BLaER1 (cell line): ENCODE results near the gene LPCAT2.

Experiments used
- H3K27ac ChIP-seq: shearing (Covaris generic); formaldehyde crosslinking; 2 replicates; pipeline ENCODE4 v1.8.1; 2022
- H3K27me3 ChIP-seq: shearing (Covaris generic); formaldehyde crosslinking; 2 replicates; pipeline ENCODE4 v1.8.1; 2022
- H3K36me3 ChIP-seq: shearing (Covaris generic); formaldehyde crosslinking; 2 replicates; pipeline ENCODE4 v1.8.1; 2022
- H3K4me1 ChIP-seq: shearing (Covaris generic); formaldehyde crosslinking; 2 replicates; pipeline ENCODE4 v1.8.1; 2022
- H3K4me2 ChIP-seq: shearing (Covaris generic); formaldehyde crosslinking; 2 replicates; pipeline ENCODE4 v1.8.1; 2022
- H3K4me3 ChIP-seq: shearing (Covaris generic); formaldehyde crosslinking; 2 replicates; pipeline ENCODE4 v1.8.1; 2022
- H3K9ac ChIP-seq: shearing (Covaris generic); formaldehyde crosslinking; 2 replicates; pipeline ENCODE4 v1.8.1; 2022
- H3K9me3 ChIP-seq: shearing (Covaris generic); formaldehyde crosslinking; 2 replicates; pipeline ENCODE4 v1.8.1; 2022
- H4K20me1 ChIP-seq: shearing (Covaris generic); formaldehyde crosslinking; 2 replicates; pipeline ENCODE4 v1.8.1; 2022
- Cebpa-rat ChIP-seq: shearing (Covaris generic); IDR thresholded peaks from 2 replicates; pipeline ENCODE4 v1.8.1; 2022

Gene LPCAT2

GRCh38 chr16:55512941-55513340, 4.1 kb downstream of the LPCAT2 start:
- Histone ChIP-seq H3K9ac (no peak overlapping the region), H3K27ac (no peak overlapping the region), H3K4me1 (peaks cover 19% of the 10 kb centered on the region), H3K27me3 (peaks cover 19% of the 10 kb centered on the region), H3K36me3 (no peaks in the 10 kb centered on the region), H3K9me3 (peaks cover 32% of the 10 kb centered on the region), H3K4me2 (no peak overlapping the region), H3K4me3 (no peak overlapping the region), H4K20me1 (no peaks in the 10 kb centered on the region)
- no peak for TF ChIP-seq Cebpa-rat

DNA sequence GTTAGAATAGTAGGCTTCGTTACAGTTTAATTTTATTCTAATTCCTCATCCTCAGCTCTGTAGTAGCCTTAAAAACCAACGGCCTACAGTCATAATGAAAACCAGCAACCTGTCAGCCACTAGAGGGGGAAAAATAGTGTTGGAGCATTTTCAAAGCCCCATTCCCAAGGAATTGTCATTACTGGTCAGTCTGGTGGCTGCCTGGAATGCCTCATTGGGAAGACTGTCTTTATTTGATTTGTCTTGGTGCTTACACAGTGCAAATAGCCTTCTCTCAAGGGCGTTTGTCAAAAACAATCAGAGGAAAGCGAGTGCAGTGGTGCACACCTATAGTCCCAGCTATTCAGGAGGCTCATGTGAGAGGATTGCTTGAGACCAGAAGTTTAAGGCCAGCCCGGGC, 4.7 kb downstream of the LPCAT2 start:
- peaks cover 29% of the 10 kb centered on the region for H3K9me3 ChIP-seq
- TF ChIP-seq Cebpa-rat, result no peak

GRCh38 chr16:55515111-55515510, 6.2 kb downstream of the LPCAT2 start:
- no peaks in the 10 kb centered on the region for H3K27me3 ChIP-seq
- TF ChIP-seq Cebpa-rat, result no peak
- H3K36me3 ChIP-seq, result no peaks in the 10 kb centered on the region
- no peak overlapping the region for H3K4me3 ChIP-seq
- no peak overlapping the region for H3K27ac ChIP-seq
- peaks cover 21% of the 10 kb centered on the region for H3K9me3 ChIP-seq
- no peak overlapping the region for H3K9ac ChIP-seq
- H4K20me1 ChIP-seq, result no peaks in the 10 kb centered on the region
- H3K4me1 ChIP-seq, result peaks cover 5% of the 10 kb centered on the region
- H3K4me2 ChIP-seq, result no peak overlapping the region

More for the DNA sequence above, 4.7 kb downstream of the LPCAT2 start:
- Histone ChIP-seq H4K20me1 (no peaks in the 10 kb centered on the region), H3K27ac (no peak overlapping the region), H3K4me2 (no peak overlapping the region), H3K27me3 (peaks cover 13% of the 10 kb centered on the region), H3K4me1 (peaks cover 19% of the 10 kb centered on the region), H3K4me3 (no peak overlapping the region), H3K9ac (no peak overlapping the region), H3K36me3 (no peaks in the 10 kb centered on the region)

DNA sequence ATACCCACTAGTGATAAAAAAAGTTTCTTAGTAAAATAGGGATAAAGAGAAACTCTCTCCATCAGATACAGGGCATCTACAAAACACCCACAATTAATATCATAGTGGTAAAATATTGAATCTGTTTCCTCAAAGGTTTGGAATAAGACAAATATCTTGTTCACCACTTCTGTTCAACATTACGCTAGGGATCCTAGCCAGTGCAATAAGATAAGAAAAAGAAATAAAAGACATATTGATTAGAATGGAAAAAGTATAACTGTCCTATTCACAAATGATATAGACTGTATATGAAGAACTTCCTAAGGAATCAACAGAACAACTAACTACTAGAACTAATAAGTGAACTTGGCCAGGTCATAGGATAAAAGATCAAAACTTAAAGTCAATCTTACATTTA, 12.9 kb downstream of the LPCAT2 start:
- H3K9ac ChIP-seq, result no peak overlapping the region
- no peak overlapping the region for H3K4me2 ChIP-seq
- H3K36me3 ChIP-seq, result no peaks in the 10 kb centered on the region
- TF ChIP-seq Cebpa-rat, result no peak
- no peaks in the 10 kb centered on the region for H3K4me1 ChIP-seq
- no peak overlapping the region for H3K27ac ChIP-seq
- peaks cover 3% of the 10 kb centered on the region; the same call in 1 of the 2 replicates for H3K9me3 ChIP-seq
- no peaks in the 10 kb centered on the region for H3K27me3 ChIP-seq
- no peaks in the 10 kb centered on the region for H4K20me1 ChIP-seq
- H3K4me3 ChIP-seq, result no peak overlapping the region

GRCh38 chr16:55526441-55526840, 17.6 kb downstream of the LPCAT2 start:
- Histone ChIP-seq H3K4me2 (no peak overlapping the region), H3K27me3 (no peaks in the 10 kb centered on the region), H3K36me3 (no peaks in the 10 kb centered on the region), H3K27ac (no peak overlapping the region), H3K9me3 (peaks cover 3% of the 10 kb centered on the region; the same call in 1 of the 2 replicates), H4K20me1 (no peaks in the 10 kb centered on the region), H3K4me1 (no peaks in the 10 kb centered on the region), H3K4me3 (no peak overlapping the region), H3K9ac (no peak overlapping the region)
- TF ChIP-seq Cebpa-rat, result no peak

DNA sequence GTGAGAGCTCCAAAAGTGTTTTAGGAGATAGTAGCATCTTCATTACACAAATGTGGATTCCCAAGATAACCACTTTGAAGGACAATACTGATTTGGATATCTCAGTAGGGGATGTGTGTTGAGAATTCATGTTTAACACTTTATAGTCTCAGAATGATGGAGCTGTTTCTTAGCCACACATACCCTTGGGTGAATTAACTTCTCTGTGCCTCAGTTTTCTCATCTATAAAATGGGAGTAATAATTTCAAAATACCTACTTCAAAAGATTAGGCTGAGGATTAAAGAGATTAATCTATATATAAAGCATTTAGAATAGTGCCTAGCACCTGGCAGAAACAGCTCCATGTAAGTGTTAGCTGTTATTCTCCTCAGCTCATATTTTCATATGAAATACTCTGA, 19.0 kb downstream of the LPCAT2 start:
- H3K36me3 ChIP-seq, result no peaks in the 10 kb centered on the region
- no peak for TF ChIP-seq Cebpa-rat
- no peaks in the 10 kb centered on the region for H3K9me3 ChIP-seq
- H3K9ac ChIP-seq, result no peak overlapping the region
- H4K20me1 ChIP-seq, result no peaks in the 10 kb centered on the region
- no peaks in the 10 kb centered on the region for H3K4me1 ChIP-seq
- no peak overlapping the region for H3K4me3 ChIP-seq
- no peak overlapping the region for H3K4me2 ChIP-seq
- H3K27ac ChIP-seq, result no peak overlapping the region
- no peaks in the 10 kb centered on the region for H3K27me3 ChIP-seq

- TF ChIP-seq Cebpa-rat, result no peak
- Histone ChIP-seq H3K4me1 (no peaks in the 10 kb centered on the region), H4K20me1 (no peaks in the 10 kb centered on the region), H3K4me3 (no peak overlapping the region), H3K4me2 (no peak overlapping the region), H3K27me3 (no peaks in the 10 kb centered on the region), H3K36me3 (no peaks in the 10 kb centered on the region), H3K9me3 (no peaks in the 10 kb centered on the region), H3K27ac (no peak overlapping the region), H3K9ac (no peak overlapping the region)
Observed at GRCh38 chr16:55529018-55529417, 20.1 kb downstream of the LPCAT2 start.

DNA sequence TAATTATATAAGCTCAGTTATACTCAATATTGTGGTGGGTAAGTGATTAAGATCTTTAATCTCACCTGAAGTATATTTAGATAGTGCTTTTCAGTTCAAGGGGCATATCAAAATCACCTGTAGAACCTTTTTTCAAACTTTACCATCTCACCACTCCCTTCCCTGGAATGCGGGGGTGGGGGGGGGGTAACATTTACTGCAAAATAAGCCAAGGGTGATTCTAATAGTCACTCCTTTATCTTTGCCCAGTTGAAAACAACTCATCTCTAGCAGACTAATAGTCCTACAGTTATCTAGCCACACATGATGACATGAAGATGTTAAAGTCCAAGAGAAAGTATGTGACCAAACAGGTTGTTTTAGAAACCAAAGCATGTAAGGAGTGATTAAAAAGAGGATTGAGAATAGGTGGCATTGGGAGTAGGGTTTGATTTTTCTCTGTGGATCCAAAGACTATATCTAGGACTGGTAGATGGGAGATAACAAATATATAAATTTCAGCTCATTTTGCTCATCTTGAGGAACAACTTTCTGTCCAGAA, 21.5 kb downstream of the LPCAT2 start:
- H3K9me3 ChIP-seq, result no peaks in the 10 kb centered on the region
- H4K20me1 ChIP-seq, result no peaks in the 10 kb centered on the region

DNA sequence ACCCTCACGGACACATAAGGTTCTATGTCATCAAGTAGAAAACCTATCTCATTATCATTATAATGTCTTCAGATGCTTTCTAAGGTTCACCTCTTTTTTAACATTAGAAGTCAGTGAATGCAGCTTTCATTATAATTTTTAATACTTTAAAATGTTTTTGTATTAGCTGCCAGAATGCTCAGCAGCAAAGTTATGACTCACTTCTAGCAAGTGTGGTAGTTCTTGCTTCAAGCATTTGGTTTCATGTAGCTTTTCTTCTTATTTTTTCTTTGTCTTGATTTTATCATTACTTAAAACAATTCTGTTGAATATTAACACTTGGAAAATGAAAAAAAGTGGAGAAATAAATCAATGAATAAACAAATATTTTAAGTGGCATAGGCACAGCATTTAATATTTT, 23.4 kb downstream of the LPCAT2 start:
- Histone ChIP-seq H3K9ac (no peak overlapping the region), H3K4me2 (no peak overlapping the region), H4K20me1 (no peaks in the 10 kb centered on the region), H3K9me3 (no peaks in the 10 kb centered on the region), H3K36me3 (no peaks in the 10 kb centered on the region), H3K4me1 (peaks cover 8% of the 10 kb centered on the region), H3K27me3 (no peaks in the 10 kb centered on the region), H3K4me3 (no peak overlapping the region), H3K27ac (no peak overlapping the region)
- TF ChIP-seq Cebpa-rat, result no peak

More for the DNA sequence above, 21.5 kb downstream of the LPCAT2 start:
- no peak for TF ChIP-seq Cebpa-rat
- Histone ChIP-seq H3K4me2 (no peak overlapping the region), H3K9ac (no peak overlapping the region), H3K27ac (no peak overlapping the region), H3K4me1 (no peaks in the 10 kb centered on the region), H3K27me3 (no peaks in the 10 kb centered on the region), H3K4me3 (no peak overlapping the region), H3K36me3 (no peaks in the 10 kb centered on the region)

DNA sequence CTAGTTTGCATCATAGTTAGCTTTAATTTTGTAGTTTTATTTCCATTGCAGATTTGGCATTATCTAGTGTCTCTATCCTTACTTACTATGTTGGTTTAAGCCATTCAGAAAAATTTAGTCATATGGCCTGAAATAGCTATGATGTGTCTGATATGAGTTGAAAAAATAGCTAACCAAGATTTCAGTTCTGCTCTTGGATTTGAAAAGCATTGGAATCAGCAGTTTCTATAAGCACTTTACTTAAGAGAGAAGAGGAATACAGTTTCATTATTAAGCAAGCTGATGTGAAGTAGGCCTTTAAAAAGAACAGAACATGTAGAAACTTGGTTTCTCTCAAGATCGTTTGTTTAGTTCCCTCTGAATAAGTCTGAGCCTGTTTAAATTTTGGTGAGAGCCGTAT, 25.9 kb downstream of the LPCAT2 start:
- Histone ChIP-seq H3K36me3 (no peaks in the 10 kb centered on the region), H3K9me3 (no peaks in the 10 kb centered on the region), H3K4me3 (no peak overlapping the region), H4K20me1 (no peaks in the 10 kb centered on the region), H3K27ac (no peak overlapping the region), H3K4me1 (peaks cover 12% of the 10 kb centered on the region), H3K9ac (no peak overlapping the region), H3K27me3 (no peaks in the 10 kb centered on the region), H3K4me2 (no peak overlapping the region)
- no peak for TF ChIP-seq Cebpa-rat

DNA sequence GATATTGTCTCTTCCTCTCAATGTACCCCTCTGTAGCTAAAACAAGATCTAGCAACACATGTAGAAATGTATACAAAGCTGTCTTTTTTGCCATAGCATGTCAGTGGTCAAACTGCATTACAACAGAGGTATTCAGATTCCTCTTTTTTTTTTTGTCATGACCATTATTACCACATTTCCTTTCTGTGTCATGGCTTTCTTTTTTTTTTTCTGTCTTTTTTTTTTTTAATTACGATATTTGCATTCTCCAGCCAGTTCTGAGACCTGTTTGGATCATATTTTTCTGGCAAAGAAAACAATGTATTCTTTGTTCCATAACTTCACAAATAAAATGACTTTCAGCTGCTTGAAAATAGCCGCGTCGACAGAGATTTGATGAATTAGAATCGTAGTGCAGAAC, 30.2 kb downstream of the LPCAT2 start:
- Histone ChIP-seq H3K4me1 (peaks cover 12% of the 10 kb centered on the region), H3K27me3 (no peaks in the 10 kb centered on the region), H3K9me3 (no peaks in the 10 kb centered on the region), H3K9ac (no peak overlapping the region), H4K20me1 (no peaks in the 10 kb centered on the region), H3K27ac (no peak overlapping the region), H3K4me2 (no peak overlapping the region), H3K4me3 (no peak overlapping the region), H3K36me3 (no peaks in the 10 kb centered on the region)
- TF ChIP-seq Cebpa-rat, result no peak
